RWPE2 (cell line): ENCODE measurements around the gene MRPL18.

ENCODE experiments used
- ATAC-seq: fragments of 200-7000 bp; cut with Tn5 transposase; 3 replicates; pipeline ENCODE4 v1.9.1; 2021; ENCODE audit warnings: low read depth
- DNase-seq: peaks from one replicate; pipeline ENCODE4 v3.0.0-alpha.2; 2020; ENCODE audit warnings: low spot score
- H3K27ac ChIP-seq: fragments of 450-650 bp; 2 replicates; pipeline ENCODE4 v1.5.1; 2017; ENCODE audit warnings: mild to moderate bottlenecking; ENCODE audit not compliant: poor library complexity, severe bottlenecking
- H3K27me3 ChIP-seq: fragments of 250-450 bp; sonication (Bioruptor Pico); 2 replicates; pipeline ENCODE4 v1.5.1; 2021; ENCODE audit warnings: mild to moderate bottlenecking, moderate library complexity; ENCODE audit not compliant: insufficient read depth, poor library complexity, severe bottlenecking
- H3K36me3 ChIP-seq: fragments of 250-450 bp; sonication (Bioruptor Pico); 2 replicates; pipeline ENCODE4 v1.5.1; 2020; ENCODE audit warnings: low read depth, mild to moderate bottlenecking, moderate library complexity
- H3K4me1 ChIP-seq: fragments of 250-450 bp; sonication (Bioruptor Pico); 2 replicates; pipeline ENCODE4 v1.5.1; 2021; ENCODE audit warnings: mild to moderate bottlenecking, moderate library complexity; ENCODE audit not compliant: insufficient read depth, poor library complexity, severe bottlenecking
- H3K4me3 ChIP-seq: fragments of 250-450 bp; sonication (Bioruptor Pico); 2 replicates; pipeline ENCODE4 v1.5.1; 2021; ENCODE audit warnings: mild to moderate bottlenecking, moderate library complexity; ENCODE audit not compliant: severe bottlenecking
- H3K9me3 ChIP-seq: fragments of 250-450 bp; sonication (Bioruptor Pico); 2 replicates; pipeline ENCODE4 v1.5.1; 2021; ENCODE audit warnings: mild to moderate bottlenecking, moderate library complexity; ENCODE audit not compliant: severe bottlenecking
- TF ChIP-seq, protein P1 (sequence below): fragments of 450-650 bp; IDR thresholded peaks from one replicate; pipeline ENCODE4 v1.5.1; 2017; ENCODE audit warnings: mild to moderate bottlenecking, moderate library complexity; ENCODE audit not compliant: poor library complexity, severe bottlenecking

MRPL18 gene

GRCh38 chr6:159751448-159751847 is 38.8 kb upstream of the MRPL18 start:
- H3K9me3 ChIP-seq: no peaks in the 10 kb centered on the region
- no peak overlapping the region for H3K27ac ChIP-seq
- H3K27me3 ChIP-seq: no peaks in the 10 kb centered on the region
- no peak for ATAC-seq
- no peak for DNase-seq
- no peaks in the 10 kb centered on the region for H3K4me1 ChIP-seq
- H3K36me3 ChIP-seq: peaks cover 96% of the 10 kb centered on the region
- TF ChIP-seq, protein P1, sequence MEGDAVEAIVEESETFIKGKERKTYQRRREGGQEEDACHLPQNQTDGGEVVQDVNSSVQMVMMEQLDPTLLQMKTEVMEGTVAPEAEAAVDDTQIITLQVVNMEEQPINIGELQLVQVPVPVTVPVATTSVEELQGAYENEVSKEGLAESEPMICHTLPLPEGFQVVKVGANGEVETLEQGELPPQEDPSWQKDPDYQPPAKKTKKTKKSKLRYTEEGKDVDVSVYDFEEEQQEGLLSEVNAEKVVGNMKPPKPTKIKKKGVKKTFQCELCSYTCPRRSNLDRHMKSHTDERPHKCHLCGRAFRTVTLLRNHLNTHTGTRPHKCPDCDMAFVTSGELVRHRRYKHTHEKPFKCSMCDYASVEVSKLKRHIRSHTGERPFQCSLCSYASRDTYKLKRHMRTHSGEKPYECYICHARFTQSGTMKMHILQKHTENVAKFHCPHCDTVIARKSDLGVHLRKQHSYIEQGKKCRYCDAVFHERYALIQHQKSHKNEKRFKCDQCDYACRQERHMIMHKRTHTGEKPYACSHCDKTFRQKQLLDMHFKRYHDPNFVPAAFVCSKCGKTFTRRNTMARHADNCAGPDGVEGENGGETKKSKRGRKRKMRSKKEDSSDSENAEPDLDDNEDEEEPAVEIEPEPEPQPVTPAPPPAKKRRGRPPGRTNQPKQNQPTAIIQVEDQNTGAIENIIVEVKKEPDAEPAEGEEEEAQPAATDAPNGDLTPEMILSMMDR: no peak
- H3K4me3 ChIP-seq: no peak overlapping the region

GRCh38 chr6:159753081-159753872 is 37.0 kb upstream of the MRPL18 start:
- DNase-seq (no peak), ATAC-seq (no peak)
- no peak overlapping the region for H3K4me3 ChIP-seq
- no peaks in the 10 kb centered on the region for H3K9me3 ChIP-seq
- no peak overlapping the region for H3K27ac ChIP-seq
- no peaks in the 10 kb centered on the region for H3K27me3 ChIP-seq
- TF ChIP-seq, protein P1: no peak
- H3K4me1 ChIP-seq: peaks cover under 1% of the 10 kb centered on the region
- peaks cover 87% of the 10 kb centered on the region for H3K36me3 ChIP-seq

GRCh38 chr6:159754401-159754800 is 35.9 kb upstream of the MRPL18 start:
- Histone ChIP-seq H3K4me1 (peaks cover 6% of the 10 kb centered on the region), H3K27ac (no peak overlapping the region), H3K4me3 (no peak overlapping the region), H3K9me3 (no peaks in the 10 kb centered on the region), H3K27me3 (no peaks in the 10 kb centered on the region), H3K36me3 (peaks cover 78% of the 10 kb centered on the region)
- DNase-seq: no peak
- TF ChIP-seq, protein P1: no peak
- ATAC-seq: no peak

- DNase-seq: no peak
- no peak overlapping the region for H3K4me3 ChIP-seq
- H3K27ac ChIP-seq: no peak overlapping the region
- H3K36me3 ChIP-seq: peaks cover 73% of the 10 kb centered on the region
- peaks cover 9% of the 10 kb centered on the region for H3K4me1 ChIP-seq
- H3K9me3 ChIP-seq: no peaks in the 10 kb centered on the region
- H3K27me3 ChIP-seq: no peaks in the 10 kb centered on the region
- ATAC-seq: no peak
- TF ChIP-seq, protein P1: no peak
Observed at GRCh38 chr6:159754959-159755914, 35.0 kb upstream of the MRPL18 start.
